Measurements from ENCODE around the gene AWAT1.

The AWAT1 gene

DNA sequence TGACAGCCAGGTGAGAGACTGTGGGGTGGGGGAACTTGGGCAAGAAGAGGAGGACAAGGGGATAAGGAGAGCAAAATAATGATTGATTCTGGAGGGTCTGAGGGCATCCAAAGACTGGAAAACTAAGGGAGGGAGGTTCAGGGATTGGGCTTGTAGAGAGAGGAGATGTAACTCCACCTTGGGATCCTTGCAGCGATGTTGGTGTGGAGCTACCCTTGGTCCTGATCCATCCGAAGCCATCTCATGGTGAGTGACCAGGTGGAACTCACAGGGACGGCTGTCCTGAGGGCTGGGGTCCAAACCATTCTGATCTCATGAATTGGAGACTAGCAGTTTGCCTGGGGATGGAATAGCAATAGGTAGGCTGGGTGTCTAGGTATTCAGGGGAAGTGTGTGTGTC, 46.1 kb downstream of the AWAT1 start:
- no peak for ATAC-seq
- TF ChIP-seq, protein P1, sequence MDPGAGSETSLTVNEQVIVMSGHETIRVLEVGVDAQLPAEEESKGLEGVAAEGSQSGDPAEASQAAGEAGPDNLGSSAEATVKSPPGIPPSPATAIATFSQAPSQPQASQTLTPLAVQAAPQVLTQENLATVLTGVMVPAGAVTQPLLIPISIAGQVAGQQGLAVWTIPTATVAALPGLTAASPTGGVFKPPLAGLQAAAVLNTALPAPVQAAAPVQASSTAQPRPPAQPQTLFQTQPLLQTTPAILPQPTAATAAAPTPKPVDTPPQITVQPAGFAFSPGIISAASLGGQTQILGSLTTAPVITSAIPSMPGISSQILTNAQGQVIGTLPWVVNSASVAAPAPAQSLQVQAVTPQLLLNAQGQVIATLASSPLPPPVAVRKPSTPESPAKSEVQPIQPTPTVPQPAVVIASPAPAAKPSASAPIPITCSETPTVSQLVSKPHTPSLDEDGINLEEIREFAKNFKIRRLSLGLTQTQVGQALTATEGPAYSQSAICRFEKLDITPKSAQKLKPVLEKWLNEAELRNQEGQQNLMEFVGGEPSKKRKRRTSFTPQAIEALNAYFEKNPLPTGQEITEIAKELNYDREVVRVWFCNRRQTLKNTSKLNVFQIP (CRISPR knock-in tag; IDR thresholded peaks at IDR 0.05; ENCODE audit: borderline replicate concordance, low read depth), result no peak
- TF ChIP-seq TSHZ2 (CRISPR knock-in tag; IDR thresholded peaks at IDR 0.05), result no peak
- TF ChIP-seq ZFP3 (CRISPR knock-in tag; IDR thresholded peaks at IDR 0.05), result no peak
- no peak for TF ChIP-seq ZC3H10 (CRISPR knock-in tag; IDR thresholded peaks at IDR 0.05)
- no peak for TF ChIP-seq ARNTL (CRISPR knock-in tag; IDR thresholded peaks at IDR 0.05; ENCODE audit: borderline replicate concordance, low read depth)
- no peak for TF ChIP-seq CREB5 (CRISPR knock-in tag; IDR thresholded peaks at IDR 0.05; ENCODE audit: low read depth)
- TF ChIP-seq CSDC2 (CRISPR knock-in tag; IDR thresholded peaks at IDR 0.05), result no peak
- no peak for TF ChIP-seq ZFP30 (CRISPR knock-in tag; IDR thresholded peaks at IDR 0.05)
- TF ChIP-seq TOX (CRISPR knock-in tag; IDR thresholded peaks at IDR 0.05; ENCODE audit: borderline replicate concordance), result no peak
- TF ChIP-seq BACH2 (CRISPR knock-in tag; IDR thresholded peaks at IDR 0.05; ENCODE audit: borderline replicate concordance), result no peak
- TF ChIP-seq SNAI2 (CRISPR knock-in tag; IDR thresholded peaks at IDR 0.05), result no peak
- TF ChIP-seq ZNF8 (CRISPR knock-in tag; IDR thresholded peaks at IDR 0.05), result no peak
- TF ChIP-seq ESRRG (CRISPR knock-in tag; IDR thresholded peaks at IDR 0.05), result no peak
- no peak for TF ChIP-seq TCF4 (CRISPR knock-in tag; IDR thresholded peaks at IDR 0.05; ENCODE audit: borderline replicate concordance)
- TF ChIP-seq ZNF70 (CRISPR knock-in tag; IDR thresholded peaks at IDR 0.05), result no peak
- no peak for TF ChIP-seq ZNF565 (CRISPR knock-in tag; conservative IDR thresholded peaks at IDR 0.05; ENCODE audit: low read depth)
- TF ChIP-seq, protein P2, sequence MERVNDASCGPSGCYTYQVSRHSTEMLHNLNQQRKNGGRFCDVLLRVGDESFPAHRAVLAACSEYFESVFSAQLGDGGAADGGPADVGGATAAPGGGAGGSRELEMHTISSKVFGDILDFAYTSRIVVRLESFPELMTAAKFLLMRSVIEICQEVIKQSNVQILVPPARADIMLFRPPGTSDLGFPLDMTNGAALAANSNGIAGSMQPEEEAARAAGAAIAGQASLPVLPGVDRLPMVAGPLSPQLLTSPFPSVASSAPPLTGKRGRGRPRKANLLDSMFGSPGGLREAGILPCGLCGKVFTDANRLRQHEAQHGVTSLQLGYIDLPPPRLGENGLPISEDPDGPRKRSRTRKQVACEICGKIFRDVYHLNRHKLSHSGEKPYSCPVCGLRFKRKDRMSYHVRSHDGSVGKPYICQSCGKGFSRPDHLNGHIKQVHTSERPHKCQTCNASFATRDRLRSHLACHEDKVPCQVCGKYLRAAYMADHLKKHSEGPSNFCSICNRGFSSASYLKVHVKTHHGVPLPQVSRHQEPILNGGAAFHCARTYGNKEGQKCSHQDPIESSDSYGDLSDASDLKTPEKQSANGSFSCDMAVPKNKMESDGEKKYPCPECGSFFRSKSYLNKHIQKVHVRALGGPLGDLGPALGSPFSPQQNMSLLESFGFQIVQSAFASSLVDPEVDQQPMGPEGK (CRISPR knock-in tag; IDR thresholded peaks at IDR 0.05; ENCODE audit: borderline replicate concordance), result no peak
- no peak for TF ChIP-seq RARB (CRISPR knock-in tag; IDR thresholded peaks at IDR 0.05)
- TF ChIP-seq OSR1 (CRISPR knock-in tag; IDR thresholded peaks at IDR 0.05), result no peak
- TF ChIP-seq GLIS3 (CRISPR knock-in tag; IDR thresholded peaks at IDR 0.05), result no peak

- TF ChIP-seq PPARA (CRISPR knock-in tag; IDR thresholded peaks at IDR 0.05; ENCODE audit: borderline replicate concordance) (no peak), ZFP30 (CRISPR knock-in tag; IDR thresholded peaks at IDR 0.05) (no peak), ZC3H10 (CRISPR knock-in tag; IDR thresholded peaks at IDR 0.05) (no peak), CSDC2 (CRISPR knock-in tag; IDR thresholded peaks at IDR 0.05) (no peak), ZFP3 (CRISPR knock-in tag; IDR thresholded peaks at IDR 0.05) (no peak), TSHZ2 (CRISPR knock-in tag; IDR thresholded peaks at IDR 0.05) (no peak), ZNF8 (CRISPR knock-in tag; IDR thresholded peaks at IDR 0.05) (no peak), ZNF70 (CRISPR knock-in tag; IDR thresholded peaks at IDR 0.05) (no peak), GLIS3 (CRISPR knock-in tag; IDR thresholded peaks at IDR 0.05) (no peak), TCF4 (CRISPR knock-in tag; IDR thresholded peaks at IDR 0.05; ENCODE audit: borderline replicate concordance) (no peak), ESRRG (CRISPR knock-in tag; IDR thresholded peaks at IDR 0.05) (no peak)
- TF ChIP-seq, protein P3, sequence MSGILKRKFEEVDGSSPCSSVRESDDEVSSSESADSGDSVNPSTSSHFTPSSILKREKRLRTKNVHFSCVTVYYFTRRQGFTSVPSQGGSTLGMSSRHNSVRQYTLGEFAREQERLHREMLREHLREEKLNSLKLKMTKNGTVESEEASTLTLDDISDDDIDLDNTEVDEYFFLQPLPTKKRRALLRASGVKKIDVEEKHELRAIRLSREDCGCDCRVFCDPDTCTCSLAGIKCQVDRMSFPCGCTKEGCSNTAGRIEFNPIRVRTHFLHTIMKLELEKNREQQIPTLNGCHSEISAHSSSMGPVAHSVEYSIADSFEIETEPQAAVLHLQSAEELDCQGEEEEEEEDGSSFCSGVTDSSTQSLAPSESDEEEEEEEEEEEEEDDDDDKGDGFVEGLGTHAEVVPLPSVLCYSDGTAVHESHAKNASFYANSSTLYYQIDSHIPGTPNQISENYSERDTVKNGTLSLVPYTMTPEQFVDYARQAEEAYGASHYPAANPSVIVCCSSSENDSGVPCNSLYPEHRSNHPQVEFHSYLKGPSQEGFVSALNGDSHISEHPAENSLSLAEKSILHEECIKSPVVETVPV (CRISPR knock-in tag; IDR thresholded peaks at IDR 0.05), result no peak
- TF ChIP-seq, protein P1 (CRISPR knock-in tag; IDR thresholded peaks at IDR 0.05; ENCODE audit: borderline replicate concordance, low read depth), result no peak
- ATAC-seq, result no peak
Measured at GRCh38 chrX:70281951-70282350, 47.5 kb downstream of the AWAT1 start, which contains the start of gene RAB41. Gene RAB41, plus strand, starts transcription at chrX:70282172. Its CDS starts 46 bp downstream, at chrX:70282218.

All from SK-N-SH treated with all-trans-retinoic acid at 6 μM for 48 hours (cell line).